ENCODE measurements around the gene ISL1.

The ISL1 gene

DNA sequence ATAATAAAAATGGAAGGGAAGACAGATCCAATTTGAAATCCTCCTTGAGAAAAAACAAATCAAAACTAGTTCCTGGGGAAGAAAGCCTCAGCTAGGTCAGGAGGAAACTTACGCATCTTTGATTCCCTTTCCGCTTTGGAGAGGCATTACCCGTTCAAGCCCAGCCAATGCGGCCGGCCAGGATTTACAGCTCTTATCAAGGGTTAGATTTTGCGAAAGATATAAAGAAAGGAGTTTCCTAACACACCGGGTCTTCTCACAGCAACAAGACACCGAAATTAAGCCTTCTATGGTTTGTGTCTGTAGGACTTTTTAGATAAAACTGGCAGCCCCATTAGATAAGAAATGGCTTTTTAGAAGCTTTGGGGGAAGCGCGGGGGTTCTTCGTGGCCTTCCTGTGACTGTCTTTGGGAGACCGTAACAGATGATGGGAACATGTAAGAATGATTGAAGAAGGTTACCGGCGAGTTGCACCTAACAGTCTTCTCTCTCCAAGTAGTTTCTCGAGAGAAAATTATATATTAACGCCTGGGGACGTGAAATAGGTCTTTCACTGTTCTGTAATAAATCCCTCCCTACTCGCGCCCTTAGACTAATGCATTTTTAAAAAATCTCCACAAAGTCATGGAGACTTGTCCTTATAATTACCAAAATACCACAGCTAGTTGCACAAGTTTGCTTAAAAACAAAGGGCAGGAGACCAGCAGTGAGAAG, 1.3 kb upstream of the ISL1 start:
- TF ChIP-seq, protein P1, sequence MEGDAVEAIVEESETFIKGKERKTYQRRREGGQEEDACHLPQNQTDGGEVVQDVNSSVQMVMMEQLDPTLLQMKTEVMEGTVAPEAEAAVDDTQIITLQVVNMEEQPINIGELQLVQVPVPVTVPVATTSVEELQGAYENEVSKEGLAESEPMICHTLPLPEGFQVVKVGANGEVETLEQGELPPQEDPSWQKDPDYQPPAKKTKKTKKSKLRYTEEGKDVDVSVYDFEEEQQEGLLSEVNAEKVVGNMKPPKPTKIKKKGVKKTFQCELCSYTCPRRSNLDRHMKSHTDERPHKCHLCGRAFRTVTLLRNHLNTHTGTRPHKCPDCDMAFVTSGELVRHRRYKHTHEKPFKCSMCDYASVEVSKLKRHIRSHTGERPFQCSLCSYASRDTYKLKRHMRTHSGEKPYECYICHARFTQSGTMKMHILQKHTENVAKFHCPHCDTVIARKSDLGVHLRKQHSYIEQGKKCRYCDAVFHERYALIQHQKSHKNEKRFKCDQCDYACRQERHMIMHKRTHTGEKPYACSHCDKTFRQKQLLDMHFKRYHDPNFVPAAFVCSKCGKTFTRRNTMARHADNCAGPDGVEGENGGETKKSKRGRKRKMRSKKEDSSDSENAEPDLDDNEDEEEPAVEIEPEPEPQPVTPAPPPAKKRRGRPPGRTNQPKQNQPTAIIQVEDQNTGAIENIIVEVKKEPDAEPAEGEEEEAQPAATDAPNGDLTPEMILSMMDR (IDR thresholded peaks at IDR 0.05), result no peak

DNA sequence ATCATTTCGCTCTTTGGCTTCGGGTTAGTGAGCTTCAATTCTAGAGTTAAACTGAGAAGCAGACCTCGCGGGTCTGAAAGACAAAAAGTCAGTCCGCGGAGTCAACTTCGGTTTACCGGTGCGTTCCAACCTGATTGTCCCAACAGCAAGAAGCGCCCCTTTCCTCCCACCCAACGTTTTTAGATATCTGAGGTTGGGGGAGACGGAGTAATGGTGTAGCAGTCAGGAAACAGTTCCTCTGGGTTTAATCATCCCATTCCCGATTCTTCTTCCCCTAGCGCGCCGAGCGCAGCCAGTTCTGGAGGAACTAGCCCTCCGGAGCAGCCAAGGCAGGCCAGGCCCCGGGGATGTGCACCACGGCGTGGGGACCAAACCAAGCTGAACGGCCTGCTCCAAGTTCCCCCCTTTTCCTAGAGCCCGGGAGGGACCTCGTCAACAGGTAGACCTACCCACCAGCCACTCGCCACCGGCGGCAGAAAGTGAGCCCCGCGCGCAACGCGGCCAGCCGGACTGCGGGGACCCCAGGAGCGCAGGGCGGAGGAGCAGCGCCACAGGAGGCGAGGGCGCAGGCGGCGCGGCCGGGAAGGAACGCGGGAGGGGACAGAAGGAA, 622 bp upstream of the ISL1 start:
- TF ChIP-seq, protein P1 (IDR thresholded peaks at IDR 0.05), result no peak

DNA sequence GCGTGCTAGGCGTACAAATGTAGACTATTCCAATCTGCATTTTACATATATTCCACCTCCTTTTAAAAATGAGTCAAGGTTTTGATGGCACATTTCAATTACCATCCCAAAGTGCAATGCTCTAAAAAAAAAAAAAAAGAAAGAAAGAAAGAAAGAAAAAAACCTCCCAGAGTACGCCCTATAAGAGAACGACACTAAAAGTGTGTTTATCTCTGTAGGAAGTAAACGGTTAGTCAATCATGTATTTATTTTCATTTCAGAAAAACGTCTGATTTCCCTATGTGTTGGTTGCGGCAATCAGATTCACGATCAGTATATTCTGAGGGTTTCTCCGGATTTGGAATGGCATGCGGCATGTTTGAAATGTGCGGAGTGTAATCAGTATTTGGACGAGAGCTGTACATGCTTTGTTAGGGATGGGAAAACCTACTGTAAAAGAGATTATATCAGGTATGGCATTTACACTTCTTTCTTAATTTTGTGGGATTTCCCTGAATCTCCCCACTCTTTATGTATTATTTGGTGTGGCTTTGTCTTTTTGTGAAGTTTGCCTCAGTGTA, 1.1 kb downstream of the ISL1 start:
- TF ChIP-seq, protein P1 (IDR thresholded peaks at IDR 0.05), result no peak

DNA sequence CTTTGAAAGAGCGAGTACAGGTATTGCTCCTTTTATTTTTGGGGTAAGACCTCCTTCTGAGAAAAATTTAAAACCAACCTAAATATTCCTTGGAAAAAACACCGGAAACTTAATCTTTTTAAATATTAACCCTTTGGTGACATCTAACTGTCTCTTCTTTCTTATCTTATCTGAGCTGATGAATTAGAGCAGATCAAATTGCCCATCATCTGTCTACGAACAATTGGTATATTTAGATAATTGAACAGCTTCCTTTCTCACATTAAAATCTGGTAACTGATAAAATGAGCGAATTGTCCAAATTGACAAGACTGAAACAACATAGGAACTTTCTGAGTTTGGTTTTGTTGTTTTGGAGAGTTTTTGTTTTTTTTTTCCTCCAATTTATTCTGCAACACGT, 2.0 kb downstream of the ISL1 start:
- TF ChIP-seq, protein P1 (IDR thresholded peaks at IDR 0.05), result no peak

DNA sequence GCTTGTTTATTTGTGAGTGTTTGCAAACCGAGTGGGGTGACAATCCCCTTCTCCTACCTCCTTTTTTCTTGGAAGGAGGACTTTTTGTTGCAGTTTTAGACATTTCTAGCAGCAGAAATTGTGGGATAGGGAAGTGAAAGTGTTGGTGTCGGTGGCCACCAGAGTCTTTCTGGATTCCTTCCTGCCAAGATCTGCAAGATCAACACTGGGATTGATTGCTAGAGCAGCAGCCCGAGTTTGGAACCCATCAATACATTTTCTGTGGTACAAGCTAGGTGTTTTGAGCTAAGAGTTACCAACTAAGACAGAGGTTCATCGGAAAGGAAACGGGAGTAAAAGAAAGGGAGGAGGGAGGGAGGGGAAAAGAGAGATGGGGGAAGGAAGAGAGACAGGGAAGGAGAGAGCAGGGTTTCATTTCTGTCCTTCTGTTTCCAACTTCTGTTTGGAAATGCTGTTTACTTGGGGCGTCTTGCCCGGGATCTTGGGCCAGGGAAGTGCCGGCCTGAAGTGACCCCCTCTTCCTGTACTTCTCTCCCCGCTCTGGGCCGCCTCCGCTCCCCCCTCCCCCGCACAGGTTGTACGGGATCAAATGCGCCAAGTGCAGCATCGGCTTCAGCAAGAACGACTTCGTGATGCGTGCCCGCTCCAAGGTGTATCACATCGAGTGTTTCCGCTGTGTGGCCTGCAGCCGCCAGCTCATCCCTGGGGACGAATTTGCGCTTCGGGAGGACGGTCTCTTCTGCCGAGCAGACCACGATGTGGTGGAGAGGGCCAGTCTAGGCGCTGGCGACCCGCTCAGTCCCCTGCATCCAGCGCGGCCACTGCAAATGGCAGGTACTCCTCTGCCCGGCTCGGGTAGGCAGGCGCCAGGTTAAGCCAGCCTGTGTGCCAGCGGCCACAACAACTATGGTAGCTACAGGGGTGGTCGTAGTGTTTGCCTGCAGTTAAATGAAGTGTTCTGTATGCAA, 4.0 kb downstream of the ISL1 start:
- TF ChIP-seq, protein P1 (IDR thresholded peaks at IDR 0.05), result no peak

DNA sequence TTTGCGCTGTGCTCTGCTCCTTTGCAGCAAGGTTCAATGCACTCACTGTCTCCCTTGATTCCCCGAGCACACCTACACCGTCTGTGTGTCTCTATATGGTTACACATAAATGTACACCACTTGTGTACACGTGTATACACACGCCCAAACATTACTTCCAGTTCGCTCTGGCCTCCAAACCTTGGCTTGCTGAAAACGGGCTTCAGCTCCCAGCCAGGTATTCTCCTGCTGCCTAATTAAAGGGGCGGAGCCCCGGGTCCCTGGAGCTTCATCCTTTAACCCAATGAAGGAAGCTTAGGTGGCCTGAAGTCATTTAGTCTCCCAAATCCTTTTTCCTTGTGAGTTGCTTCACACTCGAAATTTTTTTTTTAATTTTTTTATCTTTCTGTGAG, 4.6 kb downstream of the ISL1 start:
- TF ChIP-seq, protein P1 (IDR thresholded peaks at IDR 0.05), result no peak

Measured in LNCAP (cell line).